Measurements from ENCODE around the gene KLHL22.
A peak's percentile ranks its signal among the peaks of the same experiment; 100 is the strongest.

The KLHL22 gene

GRCh38 chr22:20497426-20497825 is 1.8 kb upstream of the KLHL22 start:
- H3K79me2 ChIP-seq (ENCODE audit: insufficient read depth, low read depth): no peaks in the 10 kb centered on the region
- TF ChIP-seq CTCF (conservative IDR thresholded peaks at IDR 0.05; ENCODE audit: low read depth, low read length): no peak
- no peaks in the 10 kb centered on the region for H4K20me1 ChIP-seq (ENCODE audit: insufficient read depth)
- H3K36me3 ChIP-seq (ENCODE audit: insufficient read depth): no peaks in the 10 kb centered on the region
- no peak overlapping the region for H2AFZ ChIP-seq (ENCODE audit: low read depth)
- no peaks in the 10 kb centered on the region for H3K27me3 ChIP-seq (ENCODE audit: insufficient read depth, low read depth)
- no peak overlapping the region for H3K4me2 ChIP-seq
- H3K4me3 ChIP-seq (IDR thresholded peaks at IDR 0.05; ENCODE audit: insufficient read depth, low read depth, low read length): no peak overlapping the region
- H3K4me1 ChIP-seq (ENCODE audit: low read depth, poor library complexity, severe bottlenecking): peaks cover 8% of the 10 kb centered on the region
- no peak overlapping the region for H3K9ac ChIP-seq
- no peak overlapping the region for H3K27ac ChIP-seq

DNA sequence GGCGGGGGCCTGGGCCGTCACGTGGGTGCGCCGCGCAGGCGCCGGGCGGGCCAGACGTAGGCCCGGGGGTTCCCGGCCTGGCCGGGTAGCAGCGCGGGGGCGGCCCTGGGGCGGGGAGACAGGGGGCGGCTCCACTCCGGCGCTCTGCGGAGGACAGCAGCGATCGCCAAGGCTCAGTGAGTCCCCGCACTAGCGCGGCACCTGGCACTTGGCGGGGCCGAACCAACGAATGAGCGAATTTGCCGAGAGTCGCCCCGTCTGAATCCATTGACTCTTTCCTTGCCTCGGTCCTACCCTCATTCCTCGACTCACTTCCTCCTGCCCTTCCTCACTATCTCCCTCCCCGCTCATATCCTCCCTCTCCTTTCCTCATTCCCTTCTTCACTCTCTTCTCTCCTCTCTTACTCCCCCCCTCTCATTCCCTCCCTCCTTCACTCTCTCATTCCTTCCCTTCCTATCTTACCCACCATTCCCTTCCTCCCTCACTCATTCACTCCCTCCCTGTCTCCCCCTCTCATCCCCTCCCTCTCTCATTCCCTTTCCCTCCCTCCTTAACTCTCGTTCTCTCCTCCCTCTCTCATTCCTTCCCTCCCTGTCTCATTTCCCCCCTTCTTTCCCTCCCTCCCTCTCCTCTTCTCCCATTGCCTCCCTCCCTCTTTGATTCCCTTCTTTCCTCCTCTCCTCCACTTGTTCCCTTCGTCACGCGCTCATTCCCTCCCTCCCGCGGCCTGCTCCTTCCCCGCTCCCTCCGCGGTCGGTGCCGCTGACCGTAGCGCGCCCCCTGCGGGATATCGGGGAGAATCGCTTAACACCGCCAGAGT is 476 bp upstream of the KLHL22 start:
- Histone ChIP-seq H3K79me2 (ENCODE audit: insufficient read depth, low read depth) (no peaks in the 10 kb centered on the region), H4K20me1 (ENCODE audit: insufficient read depth) (no peaks in the 10 kb centered on the region), H3K9ac (peak overlapping the region; percentile 27; the same call in 1 of the 2 replicates), H3K27ac (peak overlapping the region; percentile 40), H3K36me3 (ENCODE audit: insufficient read depth) (no peaks in the 10 kb centered on the region), H2AFZ (ENCODE audit: low read depth) (peak overlapping the region; percentile 99), H3K4me1 (ENCODE audit: low read depth, poor library complexity, severe bottlenecking) (peaks cover 8% of the 10 kb centered on the region), H3K4me2 (peak overlapping the region; percentile 94), H3K27me3 (ENCODE audit: insufficient read depth, low read depth) (no peaks in the 10 kb centered on the region), H3K4me3 (IDR thresholded peaks at IDR 0.05; ENCODE audit: insufficient read depth, low read depth, low read length) (peak overlapping the region; percentile 54)
- peak; percentile 98 for TF ChIP-seq CTCF (conservative IDR thresholded peaks at IDR 0.05; ENCODE audit: low read depth, low read length)

DNA sequence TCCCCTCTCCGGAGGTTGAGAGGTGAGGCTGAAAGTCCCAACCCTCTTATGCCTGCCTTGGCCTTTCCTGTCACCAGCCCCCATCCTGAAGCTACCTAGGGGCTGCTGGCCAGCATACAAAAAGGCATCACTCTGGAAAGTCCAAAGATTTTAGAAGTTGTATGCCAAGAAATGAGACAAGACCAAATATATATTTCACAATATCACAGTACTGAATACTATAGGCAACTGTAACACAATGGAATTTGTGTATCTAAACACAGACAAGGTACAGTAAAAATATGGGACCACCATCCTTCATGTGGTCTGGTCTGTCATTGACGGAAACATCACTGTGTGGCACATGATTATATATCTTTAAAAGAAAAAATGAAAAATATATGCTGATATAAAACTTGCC is 4.2 kb downstream of the KLHL22 start:
- Histone ChIP-seq H3K4me3 (IDR thresholded peaks at IDR 0.05; ENCODE audit: insufficient read depth, low read depth, low read length) (no peak overlapping the region), H3K36me3 (ENCODE audit: insufficient read depth) (no peaks in the 10 kb centered on the region), H3K4me2 (no peak overlapping the region), H3K4me1 (ENCODE audit: low read depth, poor library complexity, severe bottlenecking) (peaks cover 3% of the 10 kb centered on the region), H3K9ac (no peak overlapping the region), H3K79me2 (ENCODE audit: insufficient read depth, low read depth) (no peaks in the 10 kb centered on the region), H2AFZ (ENCODE audit: low read depth) (no peak overlapping the region), H4K20me1 (ENCODE audit: insufficient read depth) (no peaks in the 10 kb centered on the region), H3K27me3 (ENCODE audit: insufficient read depth, low read depth) (no peaks in the 10 kb centered on the region), H3K27ac (no peak overlapping the region)
- TF ChIP-seq CTCF (conservative IDR thresholded peaks at IDR 0.05; ENCODE audit: low read depth, low read length): no peak

DNA sequence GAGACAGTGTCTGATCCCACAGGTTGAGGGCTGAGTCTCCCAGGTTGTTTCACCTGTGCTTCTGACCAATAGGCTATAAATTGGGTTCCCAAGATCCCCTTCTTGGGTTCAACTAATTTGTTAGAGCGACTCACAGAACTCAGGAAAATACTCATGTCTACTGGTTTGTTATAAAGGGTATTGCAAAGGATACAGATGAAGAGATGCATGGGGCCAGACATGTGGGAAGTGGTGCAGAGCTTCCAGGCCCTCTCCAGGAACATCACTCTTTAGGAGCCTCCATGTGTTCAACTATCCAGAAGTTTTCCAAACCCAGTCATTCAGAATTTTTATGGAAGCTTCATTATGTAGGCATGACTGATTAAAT is 4.7 kb downstream of the KLHL22 start:
- no peak overlapping the region for H3K4me3 ChIP-seq (IDR thresholded peaks at IDR 0.05; ENCODE audit: insufficient read depth, low read depth, low read length)
- peaks cover 3% of the 10 kb centered on the region for H3K4me1 ChIP-seq (ENCODE audit: low read depth, poor library complexity, severe bottlenecking)
- no peaks in the 10 kb centered on the region for H3K36me3 ChIP-seq (ENCODE audit: insufficient read depth)
- TF ChIP-seq CTCF (conservative IDR thresholded peaks at IDR 0.05; ENCODE audit: low read depth, low read length): no peak
- H3K9ac ChIP-seq: no peak overlapping the region
- no peaks in the 10 kb centered on the region for H3K79me2 ChIP-seq (ENCODE audit: insufficient read depth, low read depth)
- H3K27me3 ChIP-seq (ENCODE audit: insufficient read depth, low read depth): no peaks in the 10 kb centered on the region
- no peak overlapping the region for H3K27ac ChIP-seq
- no peaks in the 10 kb centered on the region for H4K20me1 ChIP-seq (ENCODE audit: insufficient read depth)
- H2AFZ ChIP-seq (ENCODE audit: low read depth): no peak overlapping the region
- no peak overlapping the region for H3K4me2 ChIP-seq

Measured in KMS-11 (cell line).